Measurements from ENCODE around the gene FRAS1. TPM values are rescaled to one million over a fixed set of nuclear protein-coding genes. Genes with fewer than 3 reads are reported as not detected.
"Not testable (repeated sequence)": the region's sequence is repeated elsewhere in the genome, so short reads cannot be mapped to it uniquely, and the experiment has no call there.

Gene FRAS1
- total RNA-seq, 2 experiments from 2014 or later: 0.05 to 0.22 TPM

GRCh38 chr4:78168029-78168428, 110.9 kb downstream of the FRAS1 start:
- peaks cover 7% of the 10 kb centered on the region for H3K27me3 Mint-ChIP-seq
- ChIA-PET POLR2A (interaction anchor here (0.6 kb wide), 1 partner anchor 233 kb away, joined by 3 read pairs; no protein-coding TSS in a partner anchor), CTCF (no interaction called here)
- no peak overlapping the region for H3K4me3 Mint-ChIP-seq
- TF ChIP-seq, protein P1, sequence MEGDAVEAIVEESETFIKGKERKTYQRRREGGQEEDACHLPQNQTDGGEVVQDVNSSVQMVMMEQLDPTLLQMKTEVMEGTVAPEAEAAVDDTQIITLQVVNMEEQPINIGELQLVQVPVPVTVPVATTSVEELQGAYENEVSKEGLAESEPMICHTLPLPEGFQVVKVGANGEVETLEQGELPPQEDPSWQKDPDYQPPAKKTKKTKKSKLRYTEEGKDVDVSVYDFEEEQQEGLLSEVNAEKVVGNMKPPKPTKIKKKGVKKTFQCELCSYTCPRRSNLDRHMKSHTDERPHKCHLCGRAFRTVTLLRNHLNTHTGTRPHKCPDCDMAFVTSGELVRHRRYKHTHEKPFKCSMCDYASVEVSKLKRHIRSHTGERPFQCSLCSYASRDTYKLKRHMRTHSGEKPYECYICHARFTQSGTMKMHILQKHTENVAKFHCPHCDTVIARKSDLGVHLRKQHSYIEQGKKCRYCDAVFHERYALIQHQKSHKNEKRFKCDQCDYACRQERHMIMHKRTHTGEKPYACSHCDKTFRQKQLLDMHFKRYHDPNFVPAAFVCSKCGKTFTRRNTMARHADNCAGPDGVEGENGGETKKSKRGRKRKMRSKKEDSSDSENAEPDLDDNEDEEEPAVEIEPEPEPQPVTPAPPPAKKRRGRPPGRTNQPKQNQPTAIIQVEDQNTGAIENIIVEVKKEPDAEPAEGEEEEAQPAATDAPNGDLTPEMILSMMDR (IDR thresholded peaks at IDR 0.05): no peak
- H3K27ac Mint-ChIP-seq: no peak overlapping the region
- DNase-seq: no peak
- H3K36me3 Mint-ChIP-seq (ENCODE audit: low read depth): no peaks in the 10 kb centered on the region
- H3K4me1 Mint-ChIP-seq (ENCODE audit: low read depth): no peaks in the 10 kb centered on the region
- no peaks in the 10 kb centered on the region for H3K9me3 Mint-ChIP-seq
- intact Hi-C loops (cut with micrococcal nuclease): no loop called here
- ATAC-seq: no peak

GRCh38 chr4:78169728-78170127, 112.6 kb downstream of the FRAS1 start:
- H3K36me3 Mint-ChIP-seq (ENCODE audit: low read depth): no peaks in the 10 kb centered on the region
- H3K27ac Mint-ChIP-seq: no peak overlapping the region
- ATAC-seq: no peak
- intact Hi-C loops (cut with micrococcal nuclease): no loop called here
- no peaks in the 10 kb centered on the region for H3K4me1 Mint-ChIP-seq (ENCODE audit: low read depth)
- ChIA-PET CTCF (no interaction called here), POLR2A (no interaction called here)
- no peak overlapping the region for H3K4me3 Mint-ChIP-seq
- DNase-seq: no peak
- peaks cover 7% of the 10 kb centered on the region for H3K27me3 Mint-ChIP-seq
- TF ChIP-seq, protein P1 (IDR thresholded peaks at IDR 0.05): no peak
- H3K9me3 Mint-ChIP-seq: no peaks in the 10 kb centered on the region

DNA sequence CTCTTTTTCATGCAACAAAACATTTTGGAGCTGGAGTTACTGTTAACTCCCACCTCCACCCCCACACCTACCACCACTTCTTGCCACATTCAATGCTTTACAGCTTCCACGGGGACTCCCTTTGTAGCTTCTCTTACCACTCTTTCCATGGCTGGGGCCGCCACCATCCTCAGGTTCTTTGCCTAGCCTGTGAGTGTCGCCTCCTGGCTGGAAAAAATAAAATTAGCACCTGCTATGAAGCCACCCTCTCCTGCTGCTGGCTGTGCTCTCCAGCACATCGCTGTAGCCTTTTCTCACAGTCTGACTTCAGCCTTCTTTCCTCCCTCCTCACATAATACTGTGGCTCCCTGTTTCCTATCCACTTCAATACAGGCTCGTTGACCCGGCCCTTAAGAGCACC, 114.4 kb downstream of the FRAS1 start:
- no peaks in the 10 kb centered on the region for H3K4me1 Mint-ChIP-seq (ENCODE audit: low read depth)
- CTCF ChIA-PET: interaction anchor here (1.4 kb wide), 1 partner anchor 112 kb away, joined by 3 read pairs; no protein-coding TSS in a partner anchor
- ATAC-seq: no peak
- H3K27me3 Mint-ChIP-seq: peaks cover 7% of the 10 kb centered on the region
- no peak for DNase-seq
- intact Hi-C loops (cut with micrococcal nuclease): no loop called here
- POLR2A ChIA-PET: no interaction called here
- H3K9me3 Mint-ChIP-seq: no peaks in the 10 kb centered on the region
- no peak overlapping the region for H3K4me3 Mint-ChIP-seq
- no peaks in the 10 kb centered on the region for H3K36me3 Mint-ChIP-seq (ENCODE audit: low read depth)
- TF ChIP-seq, protein P1 (IDR thresholded peaks at IDR 0.05): no peak
- no peak overlapping the region for H3K27ac Mint-ChIP-seq

GRCh38 chr4:78174891-78175290, 117.8 kb downstream of the FRAS1 start:
- CTCF ChIA-PET: no interaction called here
- POLR2A ChIA-PET: no interaction called here
- no peak overlapping the region for H3K4me3 Mint-ChIP-seq
- DNase-seq: no peak
- no peak overlapping the region for H3K27ac Mint-ChIP-seq
- no peak for ATAC-seq
- peaks cover 3% of the 10 kb centered on the region for H3K27me3 Mint-ChIP-seq
- H3K9me3 Mint-ChIP-seq: no peaks in the 10 kb centered on the region
- H3K4me1 Mint-ChIP-seq (ENCODE audit: low read depth): no peaks in the 10 kb centered on the region
- TF ChIP-seq, protein P1 (IDR thresholded peaks at IDR 0.05): no peak
- intact Hi-C loops (cut with micrococcal nuclease): no loop called here
- no peaks in the 10 kb centered on the region for H3K36me3 Mint-ChIP-seq (ENCODE audit: low read depth)

- POLR2A ChIA-PET: no interaction called here
- Mint-ChIP-seq H3K4me3 (no peak overlapping the region), H3K36me3 (ENCODE audit: low read depth) (no peaks in the 10 kb centered on the region), H3K27me3 (peaks cover 5% of the 10 kb centered on the region), H3K9me3 (no peaks in the 10 kb centered on the region), H3K27ac (no peak overlapping the region), H3K4me1 (ENCODE audit: low read depth) (no peaks in the 10 kb centered on the region)
- intact Hi-C loops (cut with micrococcal nuclease): no loop called here
- TF ChIP-seq, protein P1 (IDR thresholded peaks at IDR 0.05): no peak
- no peak for ATAC-seq
- DNase-seq: no peak
- CTCF ChIA-PET: no interaction called here
These were observed 122.1 kb downstream of the FRAS1 start for GRCh38 chr4:78179196-78179595.

GRCh38 chr4:78181681-78182234, 124.6 kb downstream of the FRAS1 start:
- not testable (repeated sequence) for H3K27me3 Mint-ChIP-seq

More at GRCh38 chr4:78181681-78182234, 124.6 kb downstream of the FRAS1 start:
- H3K9me3 Mint-ChIP-seq; POLR2A ChIA-PET; DNase-seq; CTCF ChIA-PET; intact Hi-C loops (cut with micrococcal nuclease); H3K36me3 Mint-ChIP-seq (ENCODE audit: low read depth); H3K27ac Mint-ChIP-seq; H3K4me1 Mint-ChIP-seq (ENCODE audit: low read depth); ATAC-seq; H3K4me3 Mint-ChIP-seq: not testable (repeated sequence)

All from activated CD8-positive, alpha-beta T cell treated with anti-CD3 and anti-CD28 coated beads for 36 hours (primary cell).